Loucy (cell line): Measurements from ENCODE around the gene TUBB6.

Experiments
- EZH2phosphoT487 ChIP-seq: fragments of 200-600 bp; IDR thresholded peaks from 2 replicates; pipeline ENCODE4 v1.6.1; 2018; ENCODE audit warnings: antibody characterized with exemption, mild to moderate bottlenecking, moderate library complexity, borderline replicate concordance
- TF ChIP-seq, protein P1 (sequence below): fragments of 200-600 bp; sonication (generic); conservative IDR thresholded peaks from 2 replicates; pipeline ENCODE4 v1.5.1; 2014; ENCODE audit warnings: mild to moderate bottlenecking, antibody characterized with exemption, low read length

DNA sequence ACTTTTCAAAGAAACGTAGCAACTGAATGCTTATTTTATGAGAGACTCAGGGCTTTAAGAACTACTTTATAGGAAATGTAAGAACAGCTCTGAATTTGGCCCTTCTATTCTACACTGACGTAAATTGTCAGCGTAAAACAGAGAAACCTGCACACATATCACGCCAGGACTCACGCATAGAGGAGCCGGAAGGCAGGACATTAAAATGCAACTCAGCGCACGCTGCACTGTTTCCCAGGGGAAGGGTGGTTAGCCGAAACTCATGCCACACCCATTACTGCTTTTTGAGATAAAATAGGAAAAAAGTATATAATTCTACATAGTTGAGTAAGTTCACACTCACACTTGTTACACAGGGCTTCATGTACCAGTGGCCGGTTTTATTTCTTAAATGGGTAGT, 7.4 kb downstream of the TUBB6 start:
- TF ChIP-seq, protein P1, sequence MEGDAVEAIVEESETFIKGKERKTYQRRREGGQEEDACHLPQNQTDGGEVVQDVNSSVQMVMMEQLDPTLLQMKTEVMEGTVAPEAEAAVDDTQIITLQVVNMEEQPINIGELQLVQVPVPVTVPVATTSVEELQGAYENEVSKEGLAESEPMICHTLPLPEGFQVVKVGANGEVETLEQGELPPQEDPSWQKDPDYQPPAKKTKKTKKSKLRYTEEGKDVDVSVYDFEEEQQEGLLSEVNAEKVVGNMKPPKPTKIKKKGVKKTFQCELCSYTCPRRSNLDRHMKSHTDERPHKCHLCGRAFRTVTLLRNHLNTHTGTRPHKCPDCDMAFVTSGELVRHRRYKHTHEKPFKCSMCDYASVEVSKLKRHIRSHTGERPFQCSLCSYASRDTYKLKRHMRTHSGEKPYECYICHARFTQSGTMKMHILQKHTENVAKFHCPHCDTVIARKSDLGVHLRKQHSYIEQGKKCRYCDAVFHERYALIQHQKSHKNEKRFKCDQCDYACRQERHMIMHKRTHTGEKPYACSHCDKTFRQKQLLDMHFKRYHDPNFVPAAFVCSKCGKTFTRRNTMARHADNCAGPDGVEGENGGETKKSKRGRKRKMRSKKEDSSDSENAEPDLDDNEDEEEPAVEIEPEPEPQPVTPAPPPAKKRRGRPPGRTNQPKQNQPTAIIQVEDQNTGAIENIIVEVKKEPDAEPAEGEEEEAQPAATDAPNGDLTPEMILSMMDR: no peak
- TF ChIP-seq EZH2phosphoT487: no peak
